ENCODE data around the gene ATG16L1. TPM values are rescaled to one million over a fixed set of nuclear protein-coding genes. Genes with fewer than 3 reads are reported as not detected.

The ATG16L1 gene
- total and polyA plus RNA-seq, 2 of the 4 experiments (the other 2 are of a cell fraction): 20.0 to 26.2 TPM

DNA sequence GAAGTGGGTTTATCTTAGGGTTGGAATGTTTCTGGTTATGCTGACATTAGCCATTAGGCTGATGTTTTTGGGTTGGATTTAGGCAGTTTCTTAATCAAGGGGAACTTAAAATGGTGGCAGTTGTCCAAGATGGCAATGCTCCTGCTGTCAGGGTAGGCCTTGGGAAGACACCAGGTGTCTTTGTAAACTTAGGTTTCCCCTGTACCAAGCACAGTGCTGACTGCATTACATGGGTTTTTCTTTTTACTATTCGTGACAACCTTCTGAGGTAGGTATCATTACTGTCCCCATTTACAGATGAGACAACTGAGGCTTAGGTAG is 528 bp upstream of the ATG16L1 start (continued):
- no peak for TF ChIP-seq NFE2L2 (IDR thresholded peaks at IDR 0.05; ENCODE audit: low read depth, low read length)

DNA sequence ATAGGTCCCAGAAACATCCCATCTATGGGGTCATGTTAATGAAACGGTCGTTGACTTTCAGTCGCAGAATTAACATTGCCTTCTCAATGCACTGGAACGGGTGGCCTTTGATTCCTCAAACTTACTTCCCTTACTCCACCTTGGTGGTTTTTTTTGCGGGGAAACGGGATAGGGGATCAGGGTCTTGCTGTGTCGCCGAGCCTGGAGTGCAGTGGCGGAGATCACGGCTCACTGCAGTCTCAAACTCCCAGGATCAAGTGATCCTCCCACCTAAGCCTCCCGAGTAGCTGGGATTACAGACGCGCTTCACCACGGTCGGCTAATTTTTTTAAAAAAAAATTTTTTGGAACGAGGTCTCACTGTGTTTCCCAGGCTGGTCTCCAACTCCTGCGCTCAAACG is 754 bp downstream of the ATG16L1 start:
- no peak overlapping the region for H2BK120ac ChIP-seq (ENCODE audit: low read depth, low read length)
- H2BK20ac ChIP-seq (ENCODE audit: low read depth, low read length): no peak overlapping the region
- H3K9me1 ChIP-seq (ENCODE audit: insufficient read depth, low read length): 0 out of 2 replicates have a peak, but pooled peaks cover 3% of the 10 kb centered on the region
- H2AK5ac ChIP-seq (ENCODE audit: low read depth, low read length): no peak overlapping the region
- H4K8ac ChIP-seq (ENCODE audit: low read depth in 2 of 2, low read length in 2 of 2): peak overlapping the region in 1 of 2 experiments; percentile 62; a peak in 3 of 4 replicates
- no peaks in the 10 kb centered on the region for H3K9me3 ChIP-seq (ENCODE audit: control insufficient read depth, insufficient read depth, low read length)
- no peak for DNase-seq
- no peaks in the 10 kb centered on the region for H3K4me1 ChIP-seq (ENCODE audit: control insufficient read depth, insufficient read depth, low read length)
- H3K23ac ChIP-seq (ENCODE audit: low read depth, low read length): peak overlapping the region; percentile 76
- no peak overlapping the region for H4K5ac ChIP-seq (ENCODE audit: low read depth, low read length)
- intact Hi-C loops (cut with micrococcal nuclease): loop anchor here (10.0 kb wide), 1 partner anchor 267 kb away; no protein-coding TSS in a partner anchor
- H3K79me1 ChIP-seq (ENCODE audit: low read depth in 1 of 2, low read length in 2 of 2): peaks cover 7 to 33% of the 10 kb centered on the region in 2 experiments; a peak in 3 of 4 replicates
- POLR2A ChIA-PET (ENCODE audit: unreplicated experiment): no interaction called here
- H4K20me1 ChIP-seq (ENCODE audit: insufficient read depth, low read length): peaks cover 9% of the 10 kb centered on the region; the same call in 1 of the 2 replicates
- peaks cover 6% of the 10 kb centered on the region; the same call in 1 of the 2 replicates for H3K36me3 ChIP-seq (ENCODE audit: control insufficient read depth, insufficient read depth, low read length)
- dilution Hi-C loops (cut with HindIII; ENCODE audit: low sequenced_read_pairs, unreplicated experiment): no loop called here
- no peaks in the 10 kb centered on the region for H3K27me3 ChIP-seq (ENCODE audit: control insufficient read depth, insufficient read depth, low read length)
- H3K4me2 ChIP-seq (ENCODE audit: low read depth, low read length): peak overlapping the region; percentile 91
- H2BK5ac ChIP-seq (ENCODE audit: low read depth, low read length, poor library complexity, severe bottlenecking): no peak overlapping the region
- H2AK9ac ChIP-seq (replicated peaks; ENCODE audit: low read depth, low read length, poor library complexity): peak overlapping the region; percentile 60
- in situ Hi-C loops (cut with MboI; ENCODE audit: low sequenced_read_pairs): loop anchor here (5.0 kb wide), 2 partner anchors 400 to 645 kb away; no protein-coding TSS in a partner anchor
- H3K56ac ChIP-seq (ENCODE audit: extremely low read depth, insufficient read depth, low read length): peak overlapping the region; percentile 75
- peak overlapping the region; percentile 46; the same call in 1 of the 2 replicates for H3K14ac ChIP-seq (replicated peaks; ENCODE audit: low read depth, low read length)
- peak overlapping the region; percentile 81 for H3K4me3 ChIP-seq (ENCODE audit: insufficient read depth, low read depth, low read length)
- H3K4ac ChIP-seq (ENCODE audit: low read depth, low read length): no peak overlapping the region
- H3K18ac ChIP-seq (ENCODE audit: low read depth, low read length): no peak overlapping the region
- CTCF ChIA-PET: no interaction called here
- peak overlapping the region; percentile 60 for H3K9ac ChIP-seq (ENCODE audit: low read depth, low read length)
- ATAC-seq (ENCODE audit: low read depth): no peak
- no peak overlapping the region for H2BK15ac ChIP-seq (ENCODE audit: low read depth, low read length)
- no peak for TF ChIP-seq RCOR1 (IDR thresholded peaks at IDR 0.05; ENCODE audit: insufficient replicate concordance, low read length)
- TF ChIP-seq BHLHE40 (IDR thresholded peaks at IDR 0.05; ENCODE audit: low read depth, low read length): no peak
- no peak for TF ChIP-seq MAZ (IDR thresholded peaks at IDR 0.05; ENCODE audit: borderline replicate concordance, low read depth, low read length)
- TF ChIP-seq ELK1 (IDR thresholded peaks at IDR 0.05; ENCODE audit: borderline replicate concordance, low read depth, low read length): no peak
- no peak for TF ChIP-seq SMC3 (IDR thresholded peaks at IDR 0.05; ENCODE audit: low read depth, low read length)
- TF ChIP-seq USF2 (IDR thresholded peaks at IDR 0.05; ENCODE audit: low read depth, low read length): no peak
- TSS peak; percentile 42 for BruUV-seq (replicated peaks)
- peak overlapping the region; percentile 68 for H2AFZ ChIP-seq (replicated peaks; ENCODE audit: low read length, poor library complexity)
- H4K91ac ChIP-seq (ENCODE audit: insufficient read depth, low read depth, low read length): peak overlapping the region; percentile 27; the same call in 1 of the 2 replicates
- WGBS, 2 experiments (ENCODE audit: extremely low coverage in 2 of 2, insufficient read length in 1 of 2): 0% methylated on average over 3 of the region's 18 CpGs; no CpG with 5 or more reads in 1 of the 2 experiments
- H3K27ac ChIP-seq (ENCODE audit: insufficient read depth, low read length): peak overlapping the region; percentile 49

All from IMR-90 (cell line).